CD14-positive monocyte (primary cell): Measurements from ENCODE around the gene MIF. TPM values are rescaled to one million over a fixed set of nuclear protein-coding genes. Genes with fewer than 3 reads are reported as not detected.
A peak's percentile ranks its signal among the peaks of the same experiment; 100 is the strongest.

ENCODE experiments used
- DNase-seq, 3 donors: peaks; one replicate each; pipeline ENCODE4 v3.0.0-alpha.2; 2011 to 2022
- H2AFZ ChIP-seq: 2 replicates; pipeline ENCODE4 v1.6.0; 2012; ENCODE audit warnings: mild to moderate bottlenecking, low read depth, low read length, inconsistent platforms; ENCODE audit not compliant: insufficient read depth, poor library complexity, severe bottlenecking
- H3K27ac ChIP-seq, 2 donors: 1 replicate in 1 of 2; 2 replicates in 1 of 2; pipeline ENCODE4 v1.5.1; 2012 to 2013; ENCODE audit warnings: low read length in 2 of 2, control low read depth in 1 of 2, inconsistent platforms in 1 of 2, low read depth in 1 of 2, mild to moderate bottlenecking in 1 of 2
- H3K27me3 ChIP-seq, 2 donors: one replicate each; pipeline versions ENCODE4 v1.6.0 to v1.6.1; 2011 to 2013; ENCODE audit warnings: low read length in 2 of 2; ENCODE audit not compliant: control insufficient read depth in 2 of 2, insufficient read depth in 2 of 2
- H3K36me3 ChIP-seq, 2 donors: replicated peaks in 1 of 2; 1 replicate in 1 of 2; 2 replicates in 1 of 2; pipeline versions ENCODE4 v1.5.1 to v1.6.1; 2012 to 2013; ENCODE audit warnings: low read length in 2 of 2, control low read depth in 1 of 2, inconsistent platforms in 1 of 2, mild to moderate bottlenecking in 1 of 2; ENCODE audit not compliant: insufficient read depth in 2 of 2, control insufficient read depth in 1 of 2
- H3K4me1 ChIP-seq, 2 donors: 1 replicate in 1 of 2; 2 replicates in 1 of 2; pipeline versions ENCODE4 v1.5.1 to v1.6.1; 2012 to 2013; ENCODE audit warnings: low read length in 2 of 2, control low read depth in 1 of 2, inconsistent platforms in 1 of 2, mild to moderate bottlenecking in 1 of 2, moderate library complexity in 1 of 2; ENCODE audit not compliant: insufficient read depth in 2 of 2, control insufficient read depth in 1 of 2
- H3K4me2 ChIP-seq: replicated peaks from 2 replicates; pipeline ENCODE3; 2012; ENCODE audit warnings: low read length, moderate library complexity, mild to moderate bottlenecking; ENCODE audit not compliant: poor library complexity, severe bottlenecking; ENCODE audit errors: extremely low read depth
- H3K4me3 ChIP-seq, 3 experiments: fragments of 200-600 bp in 1 of 3; sonication (generic) in 1 of 3; replicated peaks in 1 of 3; 1 replicate in 2 of 3; 2 replicates in 1 of 3; pipeline ENCODE4 v1.5.1; 2011 to 2013; ENCODE audit warnings: low read length in 3 of 3, mild to moderate bottlenecking in 3 of 3, control low read depth in 2 of 3, low read depth in 2 of 3, inconsistent platforms in 1 of 3, moderate library complexity in 1 of 3
- H3K79me2 ChIP-seq: 2 replicates; pipeline ENCODE4 v1.6.0; 2012; ENCODE audit warnings: mild to moderate bottlenecking, control low read depth, inconsistent platforms, low read length, moderate library complexity; ENCODE audit not compliant: insufficient read depth
- H3K9ac ChIP-seq: 2 replicates; pipeline ENCODE4 v1.6.0; 2017; ENCODE audit warnings: low read length, mild to moderate bottlenecking; ENCODE audit not compliant: insufficient read depth, poor library complexity, severe bottlenecking
- H3K9me3 ChIP-seq, 2 donors: replicated peaks in 1 of 2; 1 replicate in 1 of 2; 2 replicates in 1 of 2; pipeline versions ENCODE4 v1.5.1 to v1.6.1; 2012 to 2013; ENCODE audit warnings: low read length in 2 of 2, control low read depth in 1 of 2; ENCODE audit not compliant: control insufficient read depth in 1 of 2, insufficient read depth in 1 of 2
- H4K20me1 ChIP-seq: 2 replicates; pipeline ENCODE4 v1.6.0; 2012; ENCODE audit warnings: mild to moderate bottlenecking, low read length, control low read depth, moderate library complexity; ENCODE audit not compliant: insufficient read depth
- H3K27ac Mint-ChIP-seq, 7 donors: one replicate each; pipeline ENCODE4 v1.8.0; 2020; ENCODE audit warnings: mild to moderate bottlenecking in 7 of 7, mixed read lengths in 7 of 7, moderate library complexity in 6 of 7, inconsistent platforms in 2 of 7
- H3K27me3 Mint-ChIP-seq, 3 donors: one replicate each; pipeline ENCODE4 v1.8.0; 2021 to 2022; ENCODE audit warnings: low read depth in 3 of 3, mild to moderate bottlenecking in 3 of 3, mixed read lengths in 3 of 3, moderate library complexity in 3 of 3, inconsistent platforms in 1 of 3
- H3K36me3 Mint-ChIP-seq, 2 donors: one replicate each; pipeline ENCODE4 v1.8.0; 2020; ENCODE audit warnings: mixed read lengths in 2 of 2, inconsistent platforms in 1 of 2, mild to moderate bottlenecking in 1 of 2
- H3K4me1 Mint-ChIP-seq: one replicate; pipeline ENCODE4 v1.8.0; 2020; ENCODE audit warnings: mild to moderate bottlenecking, mixed read lengths
- H3K4me3 Mint-ChIP-seq, 2 donors: one replicate each; pipeline ENCODE4 v1.8.0; 2020; ENCODE audit warnings: mild to moderate bottlenecking in 2 of 2, mixed read lengths in 2 of 2, moderate library complexity in 1 of 2
- H3K9me3 Mint-ChIP-seq, 7 donors: one replicate each; pipeline ENCODE4 v1.8.0; 2020 to 2022; ENCODE audit warnings: mixed read lengths in 7 of 7, mild to moderate bottlenecking in 6 of 7, moderate library complexity in 6 of 7, inconsistent platforms in 2 of 7
- WGBS: methylation state at CpG from one replicate; pipeline ENCODE4 v1.1.5; 2013; ENCODE audit warnings: missing lambda C conversion rate; ENCODE audit not compliant: insufficient coverage; 5-methylcytosine and 5-hydroxymethylcytosine counted together
- intact Hi-C, 2 donors: fragments of 100-400 bp; cut with micrococcal nuclease; formaldehyde crosslinking; loops; one replicate each; pipeline versions ENCODE4 v1.15.0 to v1.15.1; 2023
- polyA plus RNA-seq, 3 donors: library from polyadenylated mRNA; depleted of rRNA in 1 of 3; unstranded in 2 of 3; stranded (reverse) in 1 of 3; fragments of 300-500 nt in 2 of 3; fragments of >200 nt in 1 of 3; fragmentation: Illumina TruSeq in 2 of 3; gene quantifications; 1 replicate in 2 of 3; 2 replicates in 1 of 3; pipeline ENCODE4 v1.2.3, GENCODE V29; 2012 to 2021
- TF ChIP-seq, protein P1 (sequence below): fragments of 200-600 bp; IDR thresholded peaks from one replicate; pipeline ENCODE4 v1.8.0; 2022; ENCODE audit warnings: antibody characterized with exemption, mild to moderate bottlenecking

The MIF gene
- polyA plus RNA-seq, 3 donors = 66.4 to 390 (median 338) TPM

DNA sequence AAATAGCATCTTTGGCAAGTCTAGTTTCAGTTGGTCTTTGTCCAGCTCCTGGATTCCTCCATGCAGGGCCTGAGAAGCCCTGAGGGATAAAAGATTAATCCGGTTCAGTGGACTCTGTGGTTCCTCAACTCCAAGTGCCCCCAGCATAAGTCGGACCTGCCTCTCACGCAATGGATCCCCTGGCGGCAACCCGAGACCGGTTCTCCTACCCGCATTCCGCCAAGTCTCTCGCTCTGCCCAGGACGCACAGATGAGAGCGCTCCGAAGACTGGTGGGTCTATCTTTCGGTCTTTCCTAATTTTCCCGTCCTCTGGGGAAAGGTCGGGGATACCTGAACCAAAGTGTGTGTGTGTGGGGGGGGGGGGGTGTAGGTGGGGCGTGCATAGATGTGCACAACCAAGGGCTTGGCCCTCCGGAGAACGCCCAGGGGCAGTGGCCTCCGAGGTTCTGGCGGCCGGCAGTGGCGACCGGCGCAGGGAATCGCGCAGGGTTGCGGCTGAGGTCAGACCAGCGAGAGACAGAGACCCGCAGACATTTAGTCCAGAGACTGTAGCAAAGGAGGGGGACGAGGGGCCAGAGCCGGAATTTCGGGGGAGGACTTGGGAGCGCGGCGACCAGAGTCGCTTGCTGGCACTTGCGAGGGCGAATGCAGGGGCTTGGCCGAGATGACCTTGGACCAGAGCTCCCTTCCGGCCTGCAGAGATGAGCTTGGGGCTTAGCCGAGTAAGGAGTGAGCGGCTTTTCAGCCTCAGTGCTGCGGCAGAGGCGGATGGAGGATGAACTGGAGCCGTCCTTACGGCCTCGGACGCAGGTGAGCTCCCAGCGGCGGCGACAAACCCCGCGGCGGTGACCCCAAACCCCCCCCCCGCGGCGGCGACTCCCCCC is 37.2 kb upstream of the MIF start:
- H3K4me3 ChIP-seq = peak overlapping the region; percentile 50 to 89 (median 60)
- H3K36me3 ChIP-seq = no peaks in the 10 kb centered on the region
- 2% methylated on average over 50 of the region's 58 CpGs for WGBS
- intact Hi-C loops = no loop called here
- peaks cover 16 to 18% of the 10 kb centered on the region in 2 donors for H3K4me1 ChIP-seq
- DNase-seq = peak; percentile 40 to 66 (median 42)
- H3K9me3 ChIP-seq = no peaks in the 10 kb centered on the region
- H3K4me2 ChIP-seq = peak overlapping the region; percentile 100
- H2AFZ ChIP-seq = peak overlapping the region; percentile 99
- Mint-ChIP-seq H3K36me3 (no peaks in the 10 kb centered on the region), H3K4me1 (peaks cover 16% of the 10 kb centered on the region), H3K9me3 (no peaks in the 10 kb centered on the region), H3K27me3 (peaks cover 0 to 5% (median 2%) of the 10 kb centered on the region in 3 donors), H3K4me3 (peak overlapping the region; percentile 90 to 97), H3K27ac (peak overlapping the region; percentile 58 to 90 (median 88))
- no peaks in the 10 kb centered on the region for H3K79me2 ChIP-seq
- H3K27me3 ChIP-seq = no peaks in the 10 kb centered on the region
- TF ChIP-seq, protein P1, sequence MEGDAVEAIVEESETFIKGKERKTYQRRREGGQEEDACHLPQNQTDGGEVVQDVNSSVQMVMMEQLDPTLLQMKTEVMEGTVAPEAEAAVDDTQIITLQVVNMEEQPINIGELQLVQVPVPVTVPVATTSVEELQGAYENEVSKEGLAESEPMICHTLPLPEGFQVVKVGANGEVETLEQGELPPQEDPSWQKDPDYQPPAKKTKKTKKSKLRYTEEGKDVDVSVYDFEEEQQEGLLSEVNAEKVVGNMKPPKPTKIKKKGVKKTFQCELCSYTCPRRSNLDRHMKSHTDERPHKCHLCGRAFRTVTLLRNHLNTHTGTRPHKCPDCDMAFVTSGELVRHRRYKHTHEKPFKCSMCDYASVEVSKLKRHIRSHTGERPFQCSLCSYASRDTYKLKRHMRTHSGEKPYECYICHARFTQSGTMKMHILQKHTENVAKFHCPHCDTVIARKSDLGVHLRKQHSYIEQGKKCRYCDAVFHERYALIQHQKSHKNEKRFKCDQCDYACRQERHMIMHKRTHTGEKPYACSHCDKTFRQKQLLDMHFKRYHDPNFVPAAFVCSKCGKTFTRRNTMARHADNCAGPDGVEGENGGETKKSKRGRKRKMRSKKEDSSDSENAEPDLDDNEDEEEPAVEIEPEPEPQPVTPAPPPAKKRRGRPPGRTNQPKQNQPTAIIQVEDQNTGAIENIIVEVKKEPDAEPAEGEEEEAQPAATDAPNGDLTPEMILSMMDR = no peak
- peak overlapping the region; percentile 66 for H3K27ac ChIP-seq
- H3K9ac ChIP-seq = peak overlapping the region; percentile 77
- H4K20me1 ChIP-seq = no peaks in the 10 kb centered on the region

DNA sequence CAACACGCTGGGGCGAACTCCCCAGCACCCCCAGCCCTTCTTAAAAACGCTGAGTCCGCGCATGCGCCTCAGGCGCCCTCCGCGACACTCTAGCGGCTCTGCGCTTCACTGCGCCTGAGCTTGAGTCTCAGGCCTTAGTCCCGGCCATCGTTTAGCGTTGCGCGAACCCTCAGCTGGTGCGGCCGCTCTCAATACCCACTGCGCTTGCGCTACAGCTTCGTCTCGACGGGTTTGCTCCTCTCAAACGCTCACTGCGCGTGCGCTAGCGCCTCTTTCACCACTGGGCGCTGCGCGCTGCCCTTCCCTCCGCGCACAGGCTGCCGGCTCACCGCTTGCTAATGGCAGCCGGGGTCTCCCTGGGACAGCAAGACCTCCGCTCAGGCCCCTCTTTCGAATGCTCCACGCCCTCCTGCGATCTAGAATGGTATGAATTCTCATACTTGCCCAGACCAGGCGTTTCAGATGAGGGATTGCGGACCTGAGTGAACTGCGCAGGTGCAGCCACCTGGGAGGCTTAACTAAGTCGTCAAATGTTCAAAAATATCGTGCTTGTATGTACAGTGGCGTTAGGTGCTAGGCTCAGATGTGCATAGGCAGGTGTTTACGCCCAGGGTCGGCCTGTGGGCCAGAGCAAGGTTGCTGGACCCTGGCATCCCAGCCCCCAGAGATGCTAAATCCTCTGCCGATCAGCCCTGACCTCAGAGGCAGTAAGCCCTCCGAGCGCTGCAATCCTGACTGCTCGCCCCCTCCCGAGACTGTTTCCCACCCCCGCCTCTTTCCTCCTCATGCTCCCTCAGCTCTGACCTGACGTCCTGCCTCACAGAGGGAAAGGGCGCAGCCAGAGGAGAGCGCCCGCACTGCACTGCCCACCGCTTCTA is 36.3 kb upstream of the MIF start, which contains the start of gene SLC2A11:
Gene SLC2A11 (plus strand): TSS at position 270 of the 878 bp plus-strand sequence. CDS start 125 bp downstream, at position 395.
- H3K9me3 ChIP-seq = no peaks in the 10 kb centered on the region
- WGBS = under 1% methylated on average over 50 of the region's 60 CpGs
- peaks cover 0 to 5% (median 2%) of the 10 kb centered on the region in 3 donors for H3K27me3 Mint-ChIP-seq
- H3K4me3 Mint-ChIP-seq = peak within 1 kb of the TSS; percentile 90 to 97
- peak within 1 kb of the TSS; percentile 66 for H3K27ac ChIP-seq
- no peaks in the 10 kb centered on the region for H3K79me2 ChIP-seq
- H3K4me2 ChIP-seq = peak within 1 kb of the TSS; percentile 100
- H3K36me3 Mint-ChIP-seq = no peaks in the 10 kb centered on the region
- intact Hi-C loops = no loop called here
- H3K27ac Mint-ChIP-seq = peak within 1 kb of the TSS; percentile 58 to 90 (median 88)
- peak; percentile 98 to 100 (median 98) for DNase-seq
- no peaks in the 10 kb centered on the region for H3K36me3 ChIP-seq
- peaks cover 16% of the 10 kb centered on the region for H3K4me1 Mint-ChIP-seq
- H3K9ac ChIP-seq = peak within 1 kb of the TSS; percentile 77
- no peaks in the 10 kb centered on the region for H3K27me3 ChIP-seq
- TF ChIP-seq, protein P1 = no peak
- H3K4me3 ChIP-seq = peak within 1 kb of the TSS; percentile 50 to 89 (median 60)
- H3K4me1 ChIP-seq = peaks cover 16 to 18% of the 10 kb centered on the region in 2 donors
- H2AFZ ChIP-seq = peak within 1 kb of the TSS; percentile 99
- no peaks in the 10 kb centered on the region for H3K9me3 Mint-ChIP-seq
- H4K20me1 ChIP-seq = no peaks in the 10 kb centered on the region
